Vagina (tissue), 2 donors: ENCODE results near the gene MYOF. TPM values are rescaled to one million over a fixed set of nuclear protein-coding genes. Genes with fewer than 3 reads are reported as not detected.

Source experiments
- DNase-seq, 2 donors: peaks; one replicate each; pipeline ENCODE4 v3.0.0-alpha.2; 2017; ENCODE audit errors: extremely low spot score in 2 of 2
- H3K27ac ChIP-seq: fragments of 200-600 bp; sonication (generic); one replicate; pipeline ENCODE4 v1.5.1; 2019
- H3K27me3 ChIP-seq: fragments of 200-600 bp; sonication (generic); one replicate; pipeline ENCODE4 v1.5.1; 2019
- H3K36me3 ChIP-seq, 2 donors: fragments of 200-600 bp; sonication (generic); one replicate each; pipeline ENCODE4 v1.5.1; 2017 to 2019
- H3K4me1 ChIP-seq: fragments of 200-600 bp; sonication (generic); one replicate; pipeline ENCODE4 v1.5.1; 2019
- H3K4me3 ChIP-seq, 2 donors: fragments of 200-600 bp; sonication (generic); 1 replicate in 1 of 2; 2 replicates in 1 of 2; pipeline ENCODE4 v1.5.1; 2016 to 2019
- H3K9me3 ChIP-seq: fragments of 200-600 bp; sonication (generic); one replicate; pipeline ENCODE4 v1.5.1; 2019
- CTCF ChIP-seq, 3 experiments: fragments of 450-650 bp in 2 of 3; fragments of 200-600 bp in 1 of 3; sonication (generic) in 1 of 3; IDR thresholded peaks; one replicate each; pipeline ENCODE4 v1.5.1; 2017 to 2019; ENCODE audit warnings: antibody characterized with exemption in 3 of 3, mild to moderate bottlenecking in 2 of 3, moderate library complexity in 2 of 3
- POLR2A ChIP-seq, 2 donors: fragments of 450-650 bp; IDR thresholded peaks; one replicate each; pipeline ENCODE4 v1.6.1; 2017; ENCODE audit warnings: antibody characterized with exemption in 2 of 2, mild to moderate bottlenecking in 2 of 2, moderate library complexity in 2 of 2
- POLR2AphosphoS5 ChIP-seq, 2 donors: sonication (generic); formaldehyde crosslinking; IDR thresholded peaks; one replicate each; pipeline ENCODE4 v1.9.0; 2017; ENCODE audit warnings: antibody characterized with exemption in 2 of 2, mild to moderate bottlenecking in 2 of 2, low read depth in 1 of 2; ENCODE audit not compliant: insufficient read depth in 1 of 2
- intact Hi-C: fragments of 100-400 bp; cut with DNase I; formaldehyde crosslinking; loops from one replicate; pipeline ENCODE4 v1.15.1; 2023
- total RNA-seq: library from RNA; depleted of rRNA; stranded (reverse); fragments of >200 nt; gene quantifications from one replicate; pipeline ENCODE4 v1.2.3, GENCODE V29; 2016

The MYOF gene
- total RNA-seq, 1 donor from 2014 or later, result 107 TPM

GRCh38 chr10:93485690-93486089 is 3.6 kb upstream of the MYOF start:
- DNase-seq, result no peak
- TF ChIP-seq POLR2A (IDR thresholded peaks at IDR 0.05), result no peak
- TF ChIP-seq CTCF (IDR thresholded peaks at IDR 0.05), result no peak
- no peak for TF ChIP-seq POLR2AphosphoS5 (IDR thresholded peaks at IDR 0.05; ENCODE audit: insufficient read depth in 1 of 2, low read depth in 1 of 2)
- intact Hi-C loops, result no loop called here
- peaks cover 5% of the 10 kb centered on the region for H3K4me1 ChIP-seq
- H3K27ac ChIP-seq, result no peak overlapping the region
- no peaks in the 10 kb centered on the region for H3K9me3 ChIP-seq
- no peak overlapping the region for H3K4me3 ChIP-seq
- H3K27me3 ChIP-seq, result no peaks in the 10 kb centered on the region
- no peaks in the 10 kb centered on the region for H3K36me3 ChIP-seq

- DNase-seq, result no peak
- Histone ChIP-seq H3K27me3 (no peaks in the 10 kb centered on the region), H3K4me1 (peaks cover 35% of the 10 kb centered on the region), H3K27ac (peak overlapping the region; percentile 95), H3K4me3 (peak overlapping the region; percentile 54 to 62), H3K36me3 (no peaks in the 10 kb centered on the region), H3K9me3 (no peaks in the 10 kb centered on the region)
- intact Hi-C loops, result loop anchor here (1.0 kb wide), 2 partner anchors 46 to 105 kb away; no protein-coding TSS in a partner anchor
- TF ChIP-seq POLR2AphosphoS5 (IDR thresholded peaks at IDR 0.05; ENCODE audit: insufficient read depth in 1 of 2, low read depth in 1 of 2) (no peak), CTCF (IDR thresholded peaks at IDR 0.05) (no peak)
These were observed 443 bp downstream of the MYOF start for GRCh38 chr10:93481637-93482144.

GRCh38 chr10:93478873-93479272 is 3.3 kb downstream of the MYOF start:
- DNase-seq, result peak in 1 of 2 donors; percentile 27
- intact Hi-C loops, result no loop called here
- TF ChIP-seq CTCF (IDR thresholded peaks at IDR 0.05), result no peak
- TF ChIP-seq POLR2A (IDR thresholded peaks at IDR 0.05), result no peak
- TF ChIP-seq POLR2AphosphoS5 (IDR thresholded peaks at IDR 0.05; ENCODE audit: insufficient read depth in 1 of 2, low read depth in 1 of 2), result no peak
- Histone ChIP-seq H3K36me3 (no peaks in the 10 kb centered on the region), H3K4me3 (peak overlapping the region in 1 of 2 donors; percentile 62), H3K27me3 (no peaks in the 10 kb centered on the region), H3K27ac (peak overlapping the region; percentile 95), H3K9me3 (no peaks in the 10 kb centered on the region), H3K4me1 (peaks cover 63% of the 10 kb centered on the region)

- Histone ChIP-seq H3K4me1 (peaks cover 85% of the 10 kb centered on the region), H3K27ac (peak overlapping the region; percentile 95), H3K9me3 (no peaks in the 10 kb centered on the region), H3K36me3 (no peaks in the 10 kb centered on the region), H3K27me3 (no peaks in the 10 kb centered on the region), H3K4me3 (no peak overlapping the region)
- TF ChIP-seq POLR2AphosphoS5 (IDR thresholded peaks at IDR 0.05; ENCODE audit: insufficient read depth in 1 of 2, low read depth in 1 of 2) (no peak), POLR2A (IDR thresholded peaks at IDR 0.05) (no peak), CTCF (IDR thresholded peaks at IDR 0.05) (no peak)
- intact Hi-C loops, result no loop called here
- no peak for DNase-seq
These were observed 5.4 kb downstream of the MYOF start for GRCh38 chr10:93476756-93477155.

- DNase-seq, result no peak
- H3K36me3 ChIP-seq, result no peaks in the 10 kb centered on the region
- H3K27ac ChIP-seq, result peak overlapping the region; percentile 95
- TF ChIP-seq POLR2AphosphoS5 (IDR thresholded peaks at IDR 0.05; ENCODE audit: insufficient read depth in 1 of 2, low read depth in 1 of 2), result no peak
- TF ChIP-seq POLR2A (IDR thresholded peaks at IDR 0.05), result no peak
- no peak for TF ChIP-seq CTCF (IDR thresholded peaks at IDR 0.05)
- no peak overlapping the region for H3K4me3 ChIP-seq
- H3K9me3 ChIP-seq, result no peaks in the 10 kb centered on the region
- intact Hi-C loops, result no loop called here
- H3K4me1 ChIP-seq, result peaks cover 91% of the 10 kb centered on the region
- H3K27me3 ChIP-seq, result no peaks in the 10 kb centered on the region
These were observed 6.3 kb downstream of the MYOF start for GRCh38 chr10:93475871-93476270.
